IMR-90 (cell line): ENCODE data around the gene DDX24. TPM values are rescaled to one million over a fixed set of nuclear protein-coding genes. Genes with fewer than 3 reads are reported as not detected.
A peak's percentile ranks its signal among the peaks of the same experiment; 100 is the strongest.

Source experiments
- ATAC-seq: fragments of 200-7000 bp; cut with Tn5 transposase; 2 replicates; pipeline ENCODE4 v1.9.1; 2020; ENCODE audit warnings: low read depth, mild to moderate bottlenecking, moderate library complexity
- BruUV-seq: library from RNA; stranded (reverse); fragments of 400-500 nt; replicated peaks from 2 replicates; lab custom pipeline; 2021; lab: Mats Ljungman, UMichigan
- CTCF ChIA-PET: fragments of 300-600 bp; formaldehyde crosslinking; extraction: SDS; loops from one replicate; lab custom pipeline; 2021; ENCODE audit warnings: antibody characterized with exemption; lab: Yijun Ruan, JAX
- POLR2A ChIA-PET: fragments of 300-600 bp; sonication (Branson Sonifier 250); formaldehyde crosslinking; loops from one replicate; lab custom pipeline; 2022; ENCODE audit warnings: antibody characterized with exemption; ENCODE audit not compliant: unreplicated experiment; lab: Charles Lee
- DNase-seq: peaks from one replicate; pipeline ENCODE4 v3.0.0; 2013
- H2AFZ ChIP-seq: replicated peaks from 2 replicates; pipeline ENCODE3; 2013; ENCODE audit warnings: low read length, mild to moderate bottlenecking; ENCODE audit not compliant: poor library complexity
- H2AK5ac ChIP-seq: 2 replicates; pipeline ENCODE4 v1.6.1; 2013; ENCODE audit warnings: low read depth, low read length, inconsistent platforms
- H2AK9ac ChIP-seq: replicated peaks from 2 replicates; pipeline ENCODE3; 2013; ENCODE audit warnings: mild to moderate bottlenecking, low read depth, low read length, moderate library complexity; ENCODE audit not compliant: poor library complexity
- H2BK120ac ChIP-seq: 2 replicates; pipeline ENCODE4 v1.6.1; 2013; ENCODE audit warnings: low read depth, low read length, inconsistent platforms
- H2BK15ac ChIP-seq: 3 replicates; pipeline ENCODE4 v1.6.1; 2013; ENCODE audit warnings: low read depth, low read length, inconsistent platforms
- H2BK20ac ChIP-seq: 2 replicates; pipeline ENCODE4 v1.6.1; 2013; ENCODE audit warnings: low read depth, mild to moderate bottlenecking, inconsistent platforms, low read length, moderate library complexity
- H2BK5ac ChIP-seq: 2 replicates; pipeline ENCODE4 v1.6.1; 2013; ENCODE audit warnings: mild to moderate bottlenecking, low read depth, low read length, inconsistent platforms; ENCODE audit not compliant: poor library complexity, severe bottlenecking
- H3K14ac ChIP-seq: replicated peaks from 2 replicates; pipeline ENCODE4 v1.6.1; 2013; ENCODE audit warnings: low read depth, low read length, inconsistent platforms
- H3K18ac ChIP-seq: 2 replicates; pipeline ENCODE4 v1.6.1; 2013; ENCODE audit warnings: low read depth, low read length, control low read depth
- H3K23ac ChIP-seq: 2 replicates; pipeline ENCODE4 v1.6.1; 2013; ENCODE audit warnings: low read depth, low read length, inconsistent platforms
- H3K27ac ChIP-seq: 2 replicates; pipeline ENCODE4 v1.5.1; 2013; ENCODE audit warnings: mild to moderate bottlenecking, control low read depth, low read length; ENCODE audit not compliant: insufficient read depth
- H3K27me3 ChIP-seq: 2 replicates; pipeline ENCODE4 v1.6.1; 2013; ENCODE audit warnings: low read length; ENCODE audit not compliant: control insufficient read depth, insufficient read depth
- H3K36me3 ChIP-seq: 2 replicates; pipeline ENCODE4 v1.6.1; 2013; ENCODE audit warnings: low read length, mixed read lengths; ENCODE audit not compliant: control insufficient read depth, insufficient read depth
- H3K4ac ChIP-seq: 2 replicates; pipeline ENCODE4 v1.6.1; 2013; ENCODE audit warnings: low read depth, low read length, inconsistent platforms
- H3K4me1 ChIP-seq: 2 replicates; pipeline ENCODE4 v1.6.1; 2013; ENCODE audit warnings: low read length, mixed read lengths; ENCODE audit not compliant: control insufficient read depth, insufficient read depth
- H3K4me2 ChIP-seq: 2 replicates; pipeline ENCODE4 v1.6.1; 2013; ENCODE audit warnings: low read depth, mild to moderate bottlenecking, control low read depth, low read length, moderate library complexity
- H3K4me3 ChIP-seq: 2 replicates; pipeline ENCODE4 v1.5.1; 2013; ENCODE audit warnings: low read depth, mild to moderate bottlenecking, control low read depth, low read length, moderate library complexity; ENCODE audit not compliant: insufficient read depth
- H3K56ac ChIP-seq: 2 replicates; pipeline ENCODE4 v1.6.1; 2013; ENCODE audit warnings: low read length, inconsistent platforms; ENCODE audit not compliant: insufficient read depth; ENCODE audit errors: extremely low read depth
- H3K79me1 ChIP-seq, 2 experiments: 2 replicates each; pipeline ENCODE4 v1.6.1; 2013; ENCODE audit warnings: low read length in 2 of 2, inconsistent platforms in 1 of 2, low read depth in 1 of 2
- H3K9ac ChIP-seq: 2 replicates; pipeline ENCODE4 v1.6.1; 2013; ENCODE audit warnings: low read depth, low read length, control low read depth
- H3K9me1 ChIP-seq: 2 replicates; pipeline ENCODE4 v1.6.1; 2013; ENCODE audit warnings: low read length, inconsistent platforms; ENCODE audit not compliant: insufficient read depth
- H3K9me3 ChIP-seq: 2 replicates; pipeline ENCODE4 v1.6.1; 2013; ENCODE audit warnings: low read length; ENCODE audit not compliant: control insufficient read depth, insufficient read depth
- H4K20me1 ChIP-seq: 2 replicates; pipeline ENCODE4 v1.6.1; 2013; ENCODE audit warnings: low read length, inconsistent platforms; ENCODE audit not compliant: insufficient read depth
- H4K5ac ChIP-seq: 2 replicates; pipeline ENCODE4 v1.6.1; 2013; ENCODE audit warnings: mild to moderate bottlenecking, low read depth, low read length, control low read depth
- H4K8ac ChIP-seq, 2 experiments: 2 replicates each; pipeline ENCODE4 v1.6.1; 2013; ENCODE audit warnings: low read depth in 2 of 2, low read length in 2 of 2, control low read depth in 1 of 2, inconsistent platforms in 1 of 2
- H4K91ac ChIP-seq: 2 replicates; pipeline ENCODE4 v1.6.1; 2013; ENCODE audit warnings: low read depth, low read length, inconsistent platforms; ENCODE audit not compliant: insufficient read depth
- CHD1 ChIP-seq: IDR thresholded peaks from 2 replicates; pipeline ENCODE4 v1.6.1; 2012; ENCODE audit warnings: low read depth, low read length, improper control_type of control experiment
- CTCF ChIP-seq: conservative IDR thresholded peaks from 2 replicates; pipeline ENCODE4 v1.5.1; 2012; ENCODE audit warnings: mild to moderate bottlenecking, low read depth, low read length, improper control_type of control experiment
- ELK1 ChIP-seq: fragments of 150-350 bp; IDR thresholded peaks from 2 replicates; pipeline ENCODE4 v1.6.1; 2016; ENCODE audit warnings: low read depth, mild to moderate bottlenecking, low read length, moderate library complexity, borderline replicate concordance
- NFE2L2 ChIP-seq: fragments of 150-350 bp; IDR thresholded peaks from 2 replicates; pipeline ENCODE4 v1.6.1; 2016; ENCODE audit warnings: low read depth, mild to moderate bottlenecking, low read length
- POLR2A ChIP-seq: IDR thresholded peaks from 2 replicates; pipeline ENCODE4 v1.6.1; 2012; ENCODE audit warnings: mild to moderate bottlenecking, low read depth, low read length
- RAD21 ChIP-seq: IDR thresholded peaks from 2 replicates; pipeline ENCODE4 v1.6.1; 2012; ENCODE audit warnings: low read length, improper control_type of control experiment
- RFX5 ChIP-seq: IDR thresholded peaks from 2 replicates; pipeline ENCODE4 v1.8.0; 2012; ENCODE audit warnings: low read depth, mild to moderate bottlenecking, low read length, moderate library complexity
- SMC3 ChIP-seq: fragments of 150-350 bp; IDR thresholded peaks from 2 replicates; pipeline ENCODE4 v1.6.1; 2016; ENCODE audit warnings: low read depth, mild to moderate bottlenecking, antibody characterized with exemption, low read length, moderate library complexity
- WGBS, 2 experiments: methylation state at CpG; one replicate each; pipeline versions ENCODE4 v1.1.5 to v1.1.7; 2013; ENCODE audit warnings: missing lambda C conversion rate in 2 of 2; ENCODE audit not compliant: insufficient read length in 1 of 2; ENCODE audit errors: extremely low coverage in 2 of 2; 5-methylcytosine and 5-hydroxymethylcytosine counted together
- dilution Hi-C: fragments of 300-500 bp; cut with HindIII; formaldehyde crosslinking; loops from one replicate; pipeline ENCODE4 v1.14.3; 2018; ENCODE audit warnings: low sequenced_read_pairs; ENCODE audit not compliant: unreplicated experiment
- in situ Hi-C: fragments of 300-500 bp; cut with MboI; formaldehyde crosslinking; loops from 3 replicates; pipeline ENCODE4 v1.14.3; 2019; ENCODE audit warnings: low sequenced_read_pairs, inconsistent platforms, mixed read lengths
- intact Hi-C: fragments of 100-400 bp; cut with micrococcal nuclease; formaldehyde crosslinking; loops from 2 replicates; pipeline ENCODE4 v1.10.0; 2022
- polyA plus RNA-seq, 3 experiments: library from polyadenylated mRNA; depleted of rRNA; stranded (reverse); fragments of >200 nt; gene quantifications; 2 replicates each; pipeline ENCODE4 v1.2.3, GENCODE V29; 2012; ENCODE audit warnings: low replicate concordance in 1 of 3
- total RNA-seq: library from RNA; depleted of rRNA; stranded (reverse); fragments of >200 nt; gene quantifications from 2 replicates; pipeline ENCODE4 v1.2.3, GENCODE V29; 2012

Gene DDX24
- total and polyA plus RNA-seq, 2 of the 4 experiments (the other 2 are of a cell fraction) = 134 to 155 TPM

- H3K79me1 ChIP-seq = no peaks in the 10 kb centered on the region; a peak in 1 of 4 replicates
- H4K20me1 ChIP-seq = no peaks in the 10 kb centered on the region; the same call in 1 of the 2 replicates
- H3K36me3 ChIP-seq = no peaks in the 10 kb centered on the region
- H2AK9ac ChIP-seq = peak overlapping the region; percentile 59
- H2BK15ac ChIP-seq = no peak overlapping the region
- H2AFZ ChIP-seq = peak overlapping the region; percentile 28
- peak; percentile 98 for ATAC-seq
- no TSS peak for BruUV-seq
- no peak overlapping the region for H3K14ac ChIP-seq
- H2BK120ac ChIP-seq = no peak overlapping the region
- no peak overlapping the region for H2BK20ac ChIP-seq
- H3K4me2 ChIP-seq = no peak overlapping the region
- peaks cover 1% of the 10 kb centered on the region for H3K4me1 ChIP-seq
- H2BK5ac ChIP-seq = no peak overlapping the region
- POLR2A ChIA-PET = no interaction called here
- no peak overlapping the region for H4K91ac ChIP-seq
- peak; percentile 87 for TF ChIP-seq CTCF
- TF ChIP-seq POLR2A = no peak
- TF ChIP-seq NFE2L2 = no peak
- peak; percentile 75 for TF ChIP-seq RAD21
- no peak for TF ChIP-seq ELK1
- TF ChIP-seq RFX5 = no peak
- no peak for TF ChIP-seq CHD1
- peak; percentile 84 for TF ChIP-seq SMC3
- no peak overlapping the region for H2AK5ac ChIP-seq
- H3K27ac ChIP-seq = no peak overlapping the region
- H3K27me3 ChIP-seq = no peaks in the 10 kb centered on the region
- no peaks in the 10 kb centered on the region for H3K9me1 ChIP-seq
- H3K18ac ChIP-seq = no peak overlapping the region
- H4K5ac ChIP-seq = no peak overlapping the region
- no peak overlapping the region for H3K9ac ChIP-seq
- no peak overlapping the region for H3K4ac ChIP-seq
- H3K9me3 ChIP-seq = no peaks in the 10 kb centered on the region
- intact Hi-C loops (loop anchor here (1.0 kb wide), 2 partner anchors 100 to 144 kb away; no protein-coding TSS in a partner anchor), in situ Hi-C loops (loop anchor here (5.0 kb wide), 1 partner anchor 101 kb away; no protein-coding TSS in a partner anchor), dilution Hi-C loops (no loop called here)
- H3K4me3 ChIP-seq = no peak overlapping the region
- H3K23ac ChIP-seq = no peak overlapping the region
- CTCF ChIA-PET = interaction anchor here (0.6 to 6.7 kb wide), 22 partner anchors 8 to 1484 kb away, joined by 3 to 68 read pairs (median 4); partner anchors contain the start of genes DDX24, IFI27L1, IFI27L2 and OTUB2
- WGBS, 2 experiments = 53% methylated on average over 5 of the region's 12 CpGs; no CpG with 5 or more reads in 1 of the 2 experiments
- H3K56ac ChIP-seq = no peak overlapping the region
- H4K8ac ChIP-seq = no peak overlapping the region
- DNase-seq = peak; percentile 57
These were observed 44.5 kb downstream of the DDX24 start for GRCh38 chr14:94036313-94037167.
